ENCODE results near the gene SLC34A1. TPM values are rescaled to one million over a fixed set of nuclear protein-coding genes. Genes with fewer than 3 reads are reported as not detected.

The SLC34A1 gene
- total and polyA plus RNA-seq, 2 of the 4 experiments (the other 2 are of a cell fraction): not detected

- TF ChIP-seq USF2 (IDR thresholded peaks at IDR 0.05; ENCODE audit: low read depth, low read length): no peak
- no peak; the same call in 1 of the 2 replicates for TF ChIP-seq RAD21 (IDR thresholded peaks at IDR 0.05; ENCODE audit: low read length)
- no peak for TF ChIP-seq CEBPB (IDR thresholded peaks at IDR 0.05; ENCODE audit: low read depth, low read length)
Observed at GRCh38 chr5:177378884-177379883, 5.0 kb upstream of the SLC34A1 start (continued).

GRCh38 chr5:177380805-177381126, 3.5 kb upstream of the SLC34A1 start:
- no peak overlapping the region for H3K18ac ChIP-seq (ENCODE audit: low read depth, low read length)
- DNase-seq (no peak), ATAC-seq (ENCODE audit: low read depth) (no peak)
- in situ Hi-C loops (cut with MboI; ENCODE audit: low sequenced_read_pairs) (no loop called here), intact Hi-C loops (cut with micrococcal nuclease) (no loop called here), dilution Hi-C loops (cut with HindIII; ENCODE audit: low sequenced_read_pairs, unreplicated experiment) (no loop called here)
- H2BK15ac ChIP-seq (ENCODE audit: low read depth, low read length): no peak overlapping the region
- WGBS, 2 experiments (ENCODE audit: extremely low coverage in 2 of 2, insufficient read length in 1 of 2): 71% methylated on average over 1 of the region's 6 CpGs; no CpG with 5 or more reads in 1 of the 2 experiments
- H3K23ac ChIP-seq (ENCODE audit: low read depth, low read length): no peak overlapping the region
- H3K4ac ChIP-seq (ENCODE audit: low read depth, low read length): no peak overlapping the region
- no peak overlapping the region for H4K8ac ChIP-seq (ENCODE audit: low read depth in 2 of 2, low read length in 2 of 2)
- H2BK120ac ChIP-seq (ENCODE audit: low read depth, low read length): no peak overlapping the region
- peak overlapping the region; percentile 27; the same call in 1 of the 2 replicates for H2AK5ac ChIP-seq (ENCODE audit: low read depth, low read length)
- H3K27ac ChIP-seq (ENCODE audit: insufficient read depth, low read length): no peak overlapping the region
- peaks cover 33% of the 10 kb centered on the region for H3K27me3 ChIP-seq (ENCODE audit: control insufficient read depth, insufficient read depth, low read length)
- peaks cover 6% of the 10 kb centered on the region; the same call in 1 of the 2 replicates for H3K9me1 ChIP-seq (ENCODE audit: insufficient read depth, low read length)
- no peak overlapping the region for H4K91ac ChIP-seq (ENCODE audit: insufficient read depth, low read depth, low read length)
- ChIA-PET POLR2A (ENCODE audit: unreplicated experiment) (no interaction called here), CTCF (no interaction called here)
- H3K4me1 ChIP-seq (ENCODE audit: control insufficient read depth, insufficient read depth, low read length): peaks cover 9% of the 10 kb centered on the region; the same call in 1 of the 2 replicates
- H3K14ac ChIP-seq (replicated peaks; ENCODE audit: low read depth, low read length): no peak overlapping the region
- no peak for TF ChIP-seq FOS (IDR thresholded peaks at IDR 0.05; ENCODE audit: low read depth, low read length)
- no TSS peak for BruUV-seq (replicated peaks)
- H3K4me3 ChIP-seq (ENCODE audit: insufficient read depth, low read depth, low read length): no peak overlapping the region
- no peaks in the 10 kb centered on the region for H3K9me3 ChIP-seq (ENCODE audit: control insufficient read depth, insufficient read depth, low read length)
- H3K79me1 ChIP-seq (ENCODE audit: low read depth in 1 of 2, low read length in 2 of 2): no peaks in the 10 kb centered on the region
- H2BK20ac ChIP-seq (ENCODE audit: low read depth, low read length): no peak overlapping the region
- H2BK5ac ChIP-seq (ENCODE audit: low read depth, low read length, poor library complexity, severe bottlenecking): no peak overlapping the region
- no peaks in the 10 kb centered on the region for H4K20me1 ChIP-seq (ENCODE audit: insufficient read depth, low read length)
- H4K5ac ChIP-seq (ENCODE audit: low read depth, low read length): no peak overlapping the region
- H3K36me3 ChIP-seq (ENCODE audit: control insufficient read depth, insufficient read depth, low read length): no peaks in the 10 kb centered on the region
- no peak overlapping the region for H3K56ac ChIP-seq (ENCODE audit: extremely low read depth, insufficient read depth, low read length)
- H2AFZ ChIP-seq (replicated peaks; ENCODE audit: low read length, poor library complexity): no peak overlapping the region
- H2AK9ac ChIP-seq (replicated peaks; ENCODE audit: low read depth, low read length, poor library complexity): no peak overlapping the region
- no peak overlapping the region for H3K9ac ChIP-seq (ENCODE audit: low read depth, low read length)
- no peak overlapping the region for H3K4me2 ChIP-seq (ENCODE audit: low read depth, low read length)

Data from IMR-90 (cell line).